ENCODE measurements around the gene QARS1. TPM values are rescaled to one million over a fixed set of nuclear protein-coding genes. Genes with fewer than 3 reads are reported as not detected.

Gene QARS1
- total and polyA plus RNA-seq, 10 of the 15 experiments (the other 5 are each of a cell fraction or from before 2014, with no cell fraction given) = 168 to 476 (median 318) TPM

DNA sequence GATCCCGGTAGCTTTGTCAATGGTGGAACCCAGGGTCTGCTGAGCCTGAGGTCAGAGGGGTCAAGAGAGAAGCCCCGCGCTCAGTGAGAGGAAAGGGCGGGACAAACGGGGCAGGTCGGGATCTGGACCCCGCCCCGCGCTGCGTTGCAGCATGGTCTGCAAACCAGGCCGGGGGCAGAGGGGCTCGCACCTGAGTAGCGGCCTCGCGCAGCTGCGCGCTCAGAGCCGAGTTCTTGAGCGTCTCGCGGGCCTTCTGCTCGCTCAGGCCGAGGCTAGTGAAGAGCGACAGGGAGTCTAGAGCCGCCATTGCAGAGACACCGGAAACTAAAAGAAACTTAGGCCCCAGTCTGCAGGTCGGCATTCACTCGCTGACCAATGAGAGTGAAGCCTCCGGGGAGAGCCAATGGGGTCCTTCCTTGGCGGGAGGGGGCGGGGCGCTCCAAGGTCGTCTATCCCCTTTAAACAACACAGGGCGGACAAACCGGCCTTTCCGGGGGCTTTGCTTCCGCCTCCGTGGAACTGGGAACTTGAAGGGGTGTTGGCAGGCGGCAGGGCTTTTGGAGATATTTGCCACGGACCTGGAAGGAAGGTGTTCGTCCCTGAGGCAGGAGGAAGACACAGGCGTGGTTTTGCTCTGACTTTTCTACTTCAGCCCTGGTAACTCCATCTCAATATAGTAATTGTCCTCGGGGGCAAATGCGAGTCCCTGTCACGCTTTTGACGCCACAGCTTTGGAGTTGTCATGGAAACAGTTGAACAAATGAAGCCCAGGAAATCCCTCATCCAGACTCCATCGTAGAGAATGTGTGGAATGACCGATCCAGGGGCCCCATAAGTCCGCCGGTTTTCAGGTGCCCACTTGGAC is at the start of gene QARS1 (continued):
- no peak for TF ChIP-seq MEF2B (IDR thresholded peaks at IDR 0.05; ENCODE audit: partially characterized antibody, poor library complexity, severe bottlenecking)
- peak; percentile 20; the same call in 1 of the 2 replicates for TF ChIP-seq NBN (IDR thresholded peaks at IDR 0.05)
- TF ChIP-seq RBBP5 (conservative IDR thresholded peaks at IDR 0.05) = no peak
- TF ChIP-seq CBFB (IDR thresholded peaks at IDR 0.05; ENCODE audit: low read depth) = peak; percentile 53; the same call in 1 of the 2 replicates
- TF ChIP-seq TCF7 (IDR thresholded peaks at IDR 0.05; ENCODE audit: borderline replicate concordance) = no peak
- TF ChIP-seq ZNF217 (IDR thresholded peaks at IDR 0.05) = no peak
- no peak for TF ChIP-seq ZNF207 (IDR thresholded peaks at IDR 0.05; ENCODE audit: borderline replicate concordance)
- TF ChIP-seq, protein P1, sequence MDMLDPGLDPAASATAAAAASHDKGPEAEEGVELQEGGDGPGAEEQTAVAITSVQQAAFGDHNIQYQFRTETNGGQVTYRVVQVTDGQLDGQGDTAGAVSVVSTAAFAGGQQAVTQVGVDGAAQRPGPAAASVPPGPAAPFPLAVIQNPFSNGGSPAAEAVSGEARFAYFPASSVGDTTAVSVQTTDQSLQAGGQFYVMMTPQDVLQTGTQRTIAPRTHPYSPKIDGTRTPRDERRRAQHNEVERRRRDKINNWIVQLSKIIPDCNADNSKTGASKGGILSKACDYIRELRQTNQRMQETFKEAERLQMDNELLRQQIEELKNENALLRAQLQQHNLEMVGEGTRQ (IDR thresholded peaks at IDR 0.05; ENCODE audit: borderline replicate concordance, low read depth, low read length) = no peak
- TF ChIP-seq, protein P2, sequence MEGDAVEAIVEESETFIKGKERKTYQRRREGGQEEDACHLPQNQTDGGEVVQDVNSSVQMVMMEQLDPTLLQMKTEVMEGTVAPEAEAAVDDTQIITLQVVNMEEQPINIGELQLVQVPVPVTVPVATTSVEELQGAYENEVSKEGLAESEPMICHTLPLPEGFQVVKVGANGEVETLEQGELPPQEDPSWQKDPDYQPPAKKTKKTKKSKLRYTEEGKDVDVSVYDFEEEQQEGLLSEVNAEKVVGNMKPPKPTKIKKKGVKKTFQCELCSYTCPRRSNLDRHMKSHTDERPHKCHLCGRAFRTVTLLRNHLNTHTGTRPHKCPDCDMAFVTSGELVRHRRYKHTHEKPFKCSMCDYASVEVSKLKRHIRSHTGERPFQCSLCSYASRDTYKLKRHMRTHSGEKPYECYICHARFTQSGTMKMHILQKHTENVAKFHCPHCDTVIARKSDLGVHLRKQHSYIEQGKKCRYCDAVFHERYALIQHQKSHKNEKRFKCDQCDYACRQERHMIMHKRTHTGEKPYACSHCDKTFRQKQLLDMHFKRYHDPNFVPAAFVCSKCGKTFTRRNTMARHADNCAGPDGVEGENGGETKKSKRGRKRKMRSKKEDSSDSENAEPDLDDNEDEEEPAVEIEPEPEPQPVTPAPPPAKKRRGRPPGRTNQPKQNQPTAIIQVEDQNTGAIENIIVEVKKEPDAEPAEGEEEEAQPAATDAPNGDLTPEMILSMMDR (IDR thresholded peaks at IDR 0.05 in 2 of 3, conservative IDR thresholded peaks at IDR 0.05 in 1 of 3; ENCODE audit: control insufficient read depth in 2 of 3, extremely low read depth in 1 of 3, insufficient read depth in 1 of 3, low read depth in 3 of 3, low read length in 3 of 3) = no peak
- no peak for TF ChIP-seq WRNIP1 (IDR thresholded peaks at IDR 0.05; ENCODE audit: borderline replicate concordance, low read depth, low read length)
- no peak for TF ChIP-seq HDAC6 (IDR thresholded peaks at IDR 0.05; ENCODE audit: unreplicated experiment)
- no peak for TF ChIP-seq IRF4 (IDR thresholded peaks at IDR 0.05; ENCODE audit: low read depth, low read length)
- peak; percentile 45 for TF ChIP-seq HCFC1 (IDR thresholded peaks at IDR 0.05; ENCODE audit: low read length)
- TF ChIP-seq, protein P3, sequence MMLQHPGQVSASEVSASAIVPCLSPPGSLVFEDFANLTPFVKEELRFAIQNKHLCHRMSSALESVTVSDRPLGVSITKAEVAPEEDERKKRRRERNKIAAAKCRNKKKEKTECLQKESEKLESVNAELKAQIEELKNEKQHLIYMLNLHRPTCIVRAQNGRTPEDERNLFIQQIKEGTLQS (IDR thresholded peaks at IDR 0.05; ENCODE audit: borderline replicate concordance, extremely low read depth, low read depth, low read length) = no peak
- TF ChIP-seq ZNF274 (IDR thresholded peaks at IDR 0.05; ENCODE audit: insufficient read depth, insufficient read length) = no peak
- TF ChIP-seq, protein P4, sequence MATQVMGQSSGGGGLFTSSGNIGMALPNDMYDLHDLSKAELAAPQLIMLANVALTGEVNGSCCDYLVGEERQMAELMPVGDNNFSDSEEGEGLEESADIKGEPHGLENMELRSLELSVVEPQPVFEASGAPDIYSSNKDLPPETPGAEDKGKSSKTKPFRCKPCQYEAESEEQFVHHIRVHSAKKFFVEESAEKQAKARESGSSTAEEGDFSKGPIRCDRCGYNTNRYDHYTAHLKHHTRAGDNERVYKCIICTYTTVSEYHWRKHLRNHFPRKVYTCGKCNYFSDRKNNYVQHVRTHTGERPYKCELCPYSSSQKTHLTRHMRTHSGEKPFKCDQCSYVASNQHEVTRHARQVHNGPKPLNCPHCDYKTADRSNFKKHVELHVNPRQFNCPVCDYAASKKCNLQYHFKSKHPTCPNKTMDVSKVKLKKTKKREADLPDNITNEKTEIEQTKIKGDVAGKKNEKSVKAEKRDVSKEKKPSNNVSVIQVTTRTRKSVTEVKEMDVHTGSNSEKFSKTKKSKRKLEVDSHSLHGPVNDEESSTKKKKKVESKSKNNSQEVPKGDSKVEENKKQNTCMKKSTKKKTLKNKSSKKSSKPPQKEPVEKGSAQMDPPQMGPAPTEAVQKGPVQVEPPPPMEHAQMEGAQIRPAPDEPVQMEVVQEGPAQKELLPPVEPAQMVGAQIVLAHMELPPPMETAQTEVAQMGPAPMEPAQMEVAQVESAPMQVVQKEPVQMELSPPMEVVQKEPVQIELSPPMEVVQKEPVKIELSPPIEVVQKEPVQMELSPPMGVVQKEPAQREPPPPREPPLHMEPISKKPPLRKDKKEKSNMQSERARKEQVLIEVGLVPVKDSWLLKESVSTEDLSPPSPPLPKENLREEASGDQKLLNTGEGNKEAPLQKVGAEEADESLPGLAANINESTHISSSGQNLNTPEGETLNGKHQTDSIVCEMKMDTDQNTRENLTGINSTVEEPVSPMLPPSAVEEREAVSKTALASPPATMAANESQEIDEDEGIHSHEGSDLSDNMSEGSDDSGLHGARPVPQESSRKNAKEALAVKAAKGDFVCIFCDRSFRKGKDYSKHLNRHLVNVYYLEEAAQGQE (IDR thresholded peaks at IDR 0.05; ENCODE audit: low read depth, low read length) = no peak
- TF ChIP-seq RAD21 (IDR thresholded peaks at IDR 0.05; ENCODE audit: insufficient read depth, low read depth, low read length) = no peak
- no peak for TF ChIP-seq ZBED1 (IDR thresholded peaks at IDR 0.05; ENCODE audit: borderline replicate concordance)
- peak; percentile 83 for TF ChIP-seq NFYB (IDR thresholded peaks at IDR 0.05; ENCODE audit: insufficient read depth, low read depth, low read length)
- TF ChIP-seq, protein P5, sequence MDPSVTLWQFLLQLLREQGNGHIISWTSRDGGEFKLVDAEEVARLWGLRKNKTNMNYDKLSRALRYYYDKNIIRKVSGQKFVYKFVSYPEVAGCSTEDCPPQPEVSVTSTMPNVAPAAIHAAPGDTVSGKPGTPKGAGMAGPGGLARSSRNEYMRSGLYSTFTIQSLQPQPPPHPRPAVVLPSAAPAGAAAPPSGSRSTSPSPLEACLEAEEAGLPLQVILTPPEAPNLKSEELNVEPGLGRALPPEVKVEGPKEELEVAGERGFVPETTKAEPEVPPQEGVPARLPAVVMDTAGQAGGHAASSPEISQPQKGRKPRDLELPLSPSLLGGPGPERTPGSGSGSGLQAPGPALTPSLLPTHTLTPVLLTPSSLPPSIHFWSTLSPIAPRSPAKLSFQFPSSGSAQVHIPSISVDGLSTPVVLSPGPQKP (IDR thresholded peaks at IDR 0.05; ENCODE audit: low read depth, low read length) = no peak
- TF ChIP-seq KDM1A (IDR thresholded peaks at IDR 0.05; ENCODE audit: borderline replicate concordance) = no peak
- TF ChIP-seq MTA2 (IDR thresholded peaks at IDR 0.05; ENCODE audit: low read depth) = no peak
- TF ChIP-seq ZSCAN29 (IDR thresholded peaks at IDR 0.05) = no peak
- TF ChIP-seq PML (IDR thresholded peaks at IDR 0.05; ENCODE audit: low read length) = peak; percentile 63; the same call in 1 of the 2 replicates
